Measurements from ENCODE around the gene TTC39A.

The TTC39A gene

DNA sequence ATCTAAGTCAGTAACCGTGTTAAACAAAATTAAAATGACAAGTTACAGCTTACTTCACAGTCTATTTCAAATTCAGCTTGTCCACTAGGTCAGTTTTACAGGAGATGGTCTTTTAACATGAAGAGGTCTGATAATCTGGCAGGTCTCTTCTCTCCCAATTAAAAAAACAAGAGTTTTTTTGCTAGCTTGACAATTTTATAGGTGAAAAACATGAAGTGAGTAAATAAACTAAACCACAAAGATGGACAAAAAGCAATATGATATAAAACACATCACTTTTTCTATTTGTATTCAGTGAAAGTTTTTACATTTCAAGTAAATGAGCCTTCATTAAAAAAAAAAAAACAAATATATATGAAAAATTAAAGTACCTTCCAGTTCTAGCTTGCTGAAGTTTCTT, 25.0 kb upstream of the TTC39A start:
- TF ChIP-seq, protein P1, sequence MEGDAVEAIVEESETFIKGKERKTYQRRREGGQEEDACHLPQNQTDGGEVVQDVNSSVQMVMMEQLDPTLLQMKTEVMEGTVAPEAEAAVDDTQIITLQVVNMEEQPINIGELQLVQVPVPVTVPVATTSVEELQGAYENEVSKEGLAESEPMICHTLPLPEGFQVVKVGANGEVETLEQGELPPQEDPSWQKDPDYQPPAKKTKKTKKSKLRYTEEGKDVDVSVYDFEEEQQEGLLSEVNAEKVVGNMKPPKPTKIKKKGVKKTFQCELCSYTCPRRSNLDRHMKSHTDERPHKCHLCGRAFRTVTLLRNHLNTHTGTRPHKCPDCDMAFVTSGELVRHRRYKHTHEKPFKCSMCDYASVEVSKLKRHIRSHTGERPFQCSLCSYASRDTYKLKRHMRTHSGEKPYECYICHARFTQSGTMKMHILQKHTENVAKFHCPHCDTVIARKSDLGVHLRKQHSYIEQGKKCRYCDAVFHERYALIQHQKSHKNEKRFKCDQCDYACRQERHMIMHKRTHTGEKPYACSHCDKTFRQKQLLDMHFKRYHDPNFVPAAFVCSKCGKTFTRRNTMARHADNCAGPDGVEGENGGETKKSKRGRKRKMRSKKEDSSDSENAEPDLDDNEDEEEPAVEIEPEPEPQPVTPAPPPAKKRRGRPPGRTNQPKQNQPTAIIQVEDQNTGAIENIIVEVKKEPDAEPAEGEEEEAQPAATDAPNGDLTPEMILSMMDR (IDR thresholded peaks at IDR 0.05): no peak

DNA sequence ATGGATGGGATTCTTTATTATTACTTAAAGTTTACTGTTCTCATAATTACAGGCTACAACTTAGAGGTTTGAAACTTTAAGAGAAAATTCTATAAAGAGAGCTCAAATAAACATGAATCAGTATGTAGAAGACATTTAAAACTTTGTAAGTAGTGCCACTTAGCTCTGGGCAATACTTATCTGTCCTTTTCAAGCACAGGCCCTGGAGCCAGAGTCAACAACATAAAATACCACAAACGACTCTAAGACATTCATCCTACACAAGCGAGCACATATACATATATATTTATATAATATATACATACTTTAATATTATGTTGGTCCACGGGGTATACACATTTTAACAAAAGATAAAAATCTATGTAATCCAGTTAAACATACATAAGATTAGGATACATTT, 24.1 kb upstream of the TTC39A start:
- TF ChIP-seq, protein P1 (IDR thresholded peaks at IDR 0.05): no peak

DNA sequence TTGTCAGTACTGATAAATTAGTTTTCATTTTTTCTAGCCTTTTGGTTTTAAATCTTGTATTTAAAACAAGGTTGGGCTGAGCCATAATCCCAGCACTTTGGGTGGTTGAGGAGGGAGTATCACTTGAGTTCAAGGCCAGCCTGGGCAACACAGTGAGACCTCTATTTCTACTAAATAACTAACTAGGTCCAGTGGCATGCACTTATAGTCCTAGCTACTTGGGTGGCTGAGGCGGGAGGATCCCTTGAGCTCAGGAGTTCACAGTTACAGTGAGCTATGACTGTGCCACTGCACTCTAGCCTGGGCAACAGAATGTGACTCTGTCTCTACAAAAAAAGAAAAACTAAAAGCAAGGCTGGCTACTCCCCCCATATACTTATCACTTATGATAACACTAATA, 21.5 kb upstream of the TTC39A start:
- TF ChIP-seq, protein P1 (IDR thresholded peaks at IDR 0.05): no peak

DNA sequence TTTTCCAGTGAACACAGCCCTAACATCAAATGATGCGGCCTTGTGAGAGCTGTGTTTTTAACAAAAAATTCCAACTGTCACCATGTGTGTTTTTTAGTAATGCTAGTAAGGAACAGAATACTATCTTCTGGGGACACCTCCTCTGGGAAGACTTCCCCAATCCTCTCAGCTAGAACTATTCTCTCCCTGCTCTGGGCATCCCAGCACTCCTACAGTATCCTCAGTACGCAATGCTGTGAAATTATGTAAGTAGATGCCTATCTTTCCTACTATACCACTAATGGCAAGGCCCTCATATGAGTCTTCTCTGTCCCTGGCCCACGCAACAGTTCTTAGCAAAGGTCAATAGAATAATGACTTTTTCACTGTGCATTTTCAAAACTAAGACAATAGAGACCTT, 19.5 kb upstream of the TTC39A start:
- TF ChIP-seq, protein P1 (IDR thresholded peaks at IDR 0.05): no peak

DNA sequence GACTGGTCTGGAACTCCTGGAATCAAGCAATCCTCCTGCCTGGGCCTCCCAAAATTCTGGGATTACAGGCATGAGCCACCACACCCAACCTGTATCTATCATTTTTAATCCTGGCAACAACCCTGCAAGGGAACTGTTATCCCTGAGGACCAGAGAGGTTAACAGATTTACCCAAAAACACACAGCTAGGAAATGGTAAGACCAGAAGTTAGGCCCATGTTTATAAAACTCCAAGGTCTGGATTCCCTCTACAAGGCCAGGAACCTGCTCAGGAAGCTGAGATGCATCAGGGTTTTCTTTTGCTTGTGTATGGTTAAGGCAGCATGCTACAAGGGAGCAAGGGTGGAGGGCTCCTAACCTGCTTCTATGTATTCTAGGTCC, 17.8 kb upstream of the TTC39A start:
- TF ChIP-seq, protein P1 (IDR thresholded peaks at IDR 0.05): no peak

DNA sequence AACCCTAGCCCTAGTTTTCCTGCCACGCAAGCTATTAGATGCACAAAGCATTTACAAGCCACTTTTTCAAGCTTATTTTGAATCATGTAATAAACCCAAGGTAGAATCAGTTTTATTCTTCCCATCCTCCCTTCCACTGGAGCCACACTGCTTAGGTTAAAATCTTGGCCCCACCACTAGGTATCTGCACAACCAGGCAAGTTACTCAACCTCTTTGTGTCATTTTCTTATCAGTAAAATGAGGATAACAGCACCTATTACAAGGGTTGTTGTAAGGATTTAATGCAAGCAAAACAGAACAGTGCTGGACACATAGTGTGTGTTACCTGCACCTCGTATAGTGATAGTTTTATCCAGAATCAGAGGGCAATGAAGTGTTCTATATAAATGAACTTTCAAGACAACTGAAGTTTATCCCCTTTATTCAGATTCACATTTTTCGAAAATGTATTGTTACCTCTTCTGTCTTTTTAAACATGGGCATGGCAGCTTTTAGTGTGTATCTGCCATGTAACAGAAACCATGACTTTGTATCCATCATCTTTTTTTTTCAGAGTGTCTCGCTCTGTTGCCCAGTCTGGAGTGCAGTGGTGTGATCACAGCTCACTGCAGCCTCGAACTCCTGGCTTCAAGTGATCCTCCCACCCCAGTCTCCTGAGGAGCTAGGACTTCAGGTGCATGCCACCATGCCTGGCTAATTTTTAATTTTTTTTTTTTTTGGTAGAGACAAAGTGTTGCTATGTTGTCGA, 17.2 kb upstream of the TTC39A start:
- TF ChIP-seq, protein P1 (IDR thresholded peaks at IDR 0.05): no peak

DNA sequence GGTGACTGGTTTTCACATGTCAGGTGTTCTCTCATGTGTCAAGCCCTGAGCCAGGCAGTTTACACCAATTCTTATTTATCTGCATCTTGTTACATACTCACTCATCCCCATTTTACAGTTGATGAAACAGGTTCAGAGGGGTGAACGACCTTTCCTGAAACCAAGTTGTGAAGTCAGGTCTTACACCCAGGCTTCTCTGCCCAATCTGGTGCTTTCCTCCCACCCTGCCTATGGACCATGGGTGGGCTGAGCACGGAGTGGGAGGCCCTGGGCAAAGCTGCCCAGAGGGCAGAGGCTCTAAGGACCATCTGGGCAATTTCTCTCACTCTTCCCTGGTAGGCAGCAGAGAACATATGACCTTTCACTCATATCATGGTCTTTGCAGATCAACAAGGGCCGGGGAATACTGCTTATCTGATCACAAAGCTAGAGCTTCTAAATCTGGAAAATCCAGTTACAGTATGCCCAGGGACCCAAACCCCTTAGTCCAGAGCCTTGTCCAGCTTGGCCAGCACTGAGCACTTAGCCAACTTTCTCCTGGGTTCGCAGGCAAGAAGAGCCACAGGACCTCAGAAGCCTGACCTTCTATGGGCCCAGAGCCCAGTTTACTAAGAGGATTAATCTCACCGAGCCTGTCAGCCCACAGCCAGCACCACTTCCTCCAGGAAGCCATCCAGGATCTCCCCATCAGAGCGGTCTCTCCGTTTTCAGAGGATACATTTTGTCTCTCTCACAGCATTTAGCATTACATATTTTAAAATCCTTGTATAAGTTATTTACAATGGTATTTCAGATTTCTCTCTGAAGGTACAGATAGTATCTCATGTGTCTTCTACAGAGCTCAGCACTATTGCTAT, 16.0 kb upstream of the TTC39A start:
- TF ChIP-seq, protein P1 (IDR thresholded peaks at IDR 0.05): no peak

Measured in LNCAP (cell line).